Measurements from ENCODE around the gene AREG. TPM values are rescaled to one million over a fixed set of nuclear protein-coding genes. Genes with fewer than 3 reads are reported as not detected.
A peak's percentile ranks its signal among the peaks of the same experiment; 100 is the strongest.

The AREG gene
- total RNA-seq, 8 experiments from 2014 or later = 0.11 to 1.6 (median 0.21) TPM; not detected in 5

DNA sequence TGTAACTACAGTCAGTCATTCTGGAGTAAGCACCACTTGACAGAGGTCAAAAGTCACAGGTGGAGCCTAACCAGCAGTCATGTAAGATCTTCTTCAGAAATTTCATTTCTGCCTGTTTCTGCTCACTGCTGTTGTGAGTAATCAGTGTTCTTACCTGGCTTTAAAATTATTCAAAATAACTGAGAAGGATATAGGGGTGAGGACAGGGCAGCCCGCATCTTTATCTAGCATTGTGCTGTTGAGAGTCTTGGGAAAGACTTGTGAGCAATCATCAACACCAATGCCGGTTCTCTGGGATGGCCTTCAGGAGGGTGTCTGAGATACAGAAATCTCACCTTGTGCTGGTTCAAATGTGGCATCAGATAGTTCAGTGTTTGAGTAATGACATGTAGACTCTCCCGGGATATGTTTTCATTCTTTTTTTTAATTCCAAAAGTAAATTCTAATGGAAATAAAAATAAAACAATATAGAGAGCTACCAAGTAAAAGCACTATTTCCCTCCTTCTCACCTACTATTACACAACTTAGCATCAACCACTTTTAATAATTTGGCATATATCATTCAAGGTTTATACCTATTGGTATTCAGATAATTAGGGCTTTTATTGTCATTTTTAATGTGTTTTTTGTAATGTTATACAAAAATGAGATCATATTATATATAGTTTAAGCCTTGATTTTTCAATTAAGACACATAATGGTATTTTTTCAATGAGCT, 37.1 kb downstream of the AREG start:
- Histone ChIP-seq H3K27ac (no peak overlapping the region), H3K4me1 (replicated peaks in 1 of 2) (no peaks in the 10 kb centered on the region), H3K4me3 (no peak overlapping the region)
- in situ Hi-C loops (cut with MboI; ENCODE audit: low pct_unique_long_range_greater_than_20kb in 2 of 9, low sequenced_read_pairs in 9 of 9, unreplicated experiment in 9 of 9) = no loop called here
- WGBS, 10 experiments = 25 to 100% (median 87%) methylated on average over 1 to 3 of the region's 3 CpGs; no CpG with 5 or more reads in 1 of the 10 experiments
- no peak for ATAC-seq (replicated peaks in 6 of 8)

DNA sequence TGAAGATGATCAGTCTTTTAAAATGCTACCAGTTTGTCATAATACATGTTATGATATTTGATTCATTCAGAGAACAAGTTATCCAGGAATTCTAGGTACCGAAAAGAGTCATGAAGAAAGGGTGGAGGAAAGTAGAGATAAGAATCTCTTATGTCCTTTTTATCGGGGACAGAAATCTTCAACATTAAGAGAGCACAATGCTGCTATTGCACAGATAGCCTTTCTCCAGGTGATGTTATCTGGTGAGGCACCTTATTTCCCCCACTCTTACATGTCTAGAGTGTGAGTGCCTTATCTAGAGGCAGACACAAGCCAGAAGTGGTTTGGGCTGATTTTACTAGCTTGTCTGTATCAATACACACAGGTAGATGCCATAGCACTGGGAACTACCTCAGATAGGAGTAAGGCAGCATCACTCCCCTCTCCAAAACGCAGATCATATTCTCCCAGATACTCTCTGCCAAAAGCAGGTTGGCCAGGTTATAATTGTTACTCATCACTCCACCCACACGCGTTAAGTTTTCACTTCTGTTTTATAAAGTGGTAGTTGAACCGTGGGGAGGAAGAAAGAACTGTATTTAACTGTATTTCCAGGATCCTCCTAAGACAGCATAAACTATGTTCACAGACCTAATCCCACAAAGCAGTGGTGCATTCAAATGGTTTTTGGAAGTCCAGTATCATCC, 38.4 kb downstream of the AREG start:
- ATAC-seq (replicated peaks in 6 of 8) = no peak
- no peaks in the 10 kb centered on the region for H3K4me1 ChIP-seq (replicated peaks in 1 of 2)
- no peak overlapping the region for H3K27ac ChIP-seq
- no peak overlapping the region for H3K4me3 ChIP-seq
- WGBS, 10 experiments = 40 to 100% (median 64%) methylated on average over 1 to 5 of the region's 6 CpGs
- in situ Hi-C loops (cut with MboI; ENCODE audit: low pct_unique_long_range_greater_than_20kb in 2 of 9, low sequenced_read_pairs in 9 of 9, unreplicated experiment in 9 of 9) = no loop called here

DNA sequence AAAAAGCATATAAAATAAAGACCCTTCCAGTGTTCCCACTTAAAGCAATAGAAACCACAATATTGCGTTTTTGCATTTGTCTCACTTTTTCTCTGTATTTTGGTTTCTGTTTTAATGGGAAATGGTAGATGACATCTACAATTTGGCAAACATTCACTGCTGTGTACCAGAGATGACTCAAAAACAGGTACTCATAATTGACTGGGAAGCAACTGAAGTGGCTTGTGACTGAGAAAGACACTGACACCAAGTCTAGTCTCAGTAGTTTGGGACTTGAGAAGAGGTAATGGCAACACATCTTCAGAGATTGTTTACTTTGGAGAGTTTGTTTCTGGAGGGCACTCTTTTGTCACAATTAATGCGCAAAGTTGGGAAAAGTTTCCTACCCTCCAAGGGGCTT, 42.0 kb downstream of the AREG start:
- Histone ChIP-seq H3K27ac (no peak overlapping the region), H3K4me1 (replicated peaks in 1 of 2) (no peaks in the 10 kb centered on the region), H3K4me3 (no peak overlapping the region)
- in situ Hi-C loops (cut with MboI; ENCODE audit: low pct_unique_long_range_greater_than_20kb in 2 of 9, low sequenced_read_pairs in 9 of 9, unreplicated experiment in 9 of 9) = no loop called here
- 72 to 100% (median 100%) methylated on average over 1 to 2 of the region's 2 CpGs for WGBS, 10 experiments
- no peak for ATAC-seq (replicated peaks in 6 of 8)

DNA sequence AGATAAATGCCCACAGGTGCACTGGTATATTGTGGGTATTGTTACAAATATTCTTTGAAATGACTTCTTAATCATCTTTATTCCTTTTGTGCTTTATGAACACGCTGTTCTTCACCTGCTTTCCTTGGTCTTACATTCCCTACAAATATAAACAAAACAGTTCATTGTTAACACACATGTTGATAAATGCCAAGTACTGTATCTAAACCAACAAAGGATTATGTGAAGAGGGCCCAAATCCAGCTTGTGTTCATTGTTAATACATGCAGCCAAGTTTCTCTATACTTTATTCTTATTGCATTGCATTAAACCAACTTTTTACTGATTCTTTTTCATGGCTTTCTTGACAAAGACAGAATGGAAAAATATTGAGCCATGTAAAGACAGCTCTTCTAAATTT, 42.8 kb downstream of the AREG start:
- ATAC-seq (replicated peaks in 6 of 8) = no peak
- Histone ChIP-seq H3K4me1 (replicated peaks in 1 of 2) (no peaks in the 10 kb centered on the region), H3K27ac (no peak overlapping the region), H3K4me3 (no peak overlapping the region)
- WGBS, 10 experiments = 0 to 83% (median 82%) methylated on average over 1 of the region's 1 CpG; no CpG with 5 or more reads in 3 of the 10 experiments
- in situ Hi-C loops (cut with MboI; ENCODE audit: low pct_unique_long_range_greater_than_20kb in 2 of 9, low sequenced_read_pairs in 9 of 9, unreplicated experiment in 9 of 9) = no loop called here

DNA sequence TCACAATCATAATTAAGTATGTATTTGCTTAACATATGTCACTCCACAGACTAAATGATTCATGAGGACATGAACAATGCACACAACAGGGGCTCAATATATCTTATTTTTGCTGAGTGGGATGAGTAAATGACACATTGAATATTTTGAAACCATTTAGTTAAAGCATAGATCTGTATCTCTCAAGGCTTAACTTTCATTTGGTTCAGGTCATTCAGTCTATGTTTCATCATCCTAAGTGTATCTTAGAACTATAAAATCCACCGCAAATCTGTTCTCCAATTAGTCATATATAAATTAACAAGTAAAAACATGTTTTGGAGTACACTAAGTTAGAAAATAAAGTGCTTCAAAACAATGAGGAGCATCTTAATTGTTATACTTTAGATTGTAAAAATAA, 45.8 kb downstream of the AREG start:
- in situ Hi-C loops (cut with MboI; ENCODE audit: low pct_unique_long_range_greater_than_20kb in 2 of 9, low sequenced_read_pairs in 9 of 9, unreplicated experiment in 9 of 9) = no loop called here

DNA sequence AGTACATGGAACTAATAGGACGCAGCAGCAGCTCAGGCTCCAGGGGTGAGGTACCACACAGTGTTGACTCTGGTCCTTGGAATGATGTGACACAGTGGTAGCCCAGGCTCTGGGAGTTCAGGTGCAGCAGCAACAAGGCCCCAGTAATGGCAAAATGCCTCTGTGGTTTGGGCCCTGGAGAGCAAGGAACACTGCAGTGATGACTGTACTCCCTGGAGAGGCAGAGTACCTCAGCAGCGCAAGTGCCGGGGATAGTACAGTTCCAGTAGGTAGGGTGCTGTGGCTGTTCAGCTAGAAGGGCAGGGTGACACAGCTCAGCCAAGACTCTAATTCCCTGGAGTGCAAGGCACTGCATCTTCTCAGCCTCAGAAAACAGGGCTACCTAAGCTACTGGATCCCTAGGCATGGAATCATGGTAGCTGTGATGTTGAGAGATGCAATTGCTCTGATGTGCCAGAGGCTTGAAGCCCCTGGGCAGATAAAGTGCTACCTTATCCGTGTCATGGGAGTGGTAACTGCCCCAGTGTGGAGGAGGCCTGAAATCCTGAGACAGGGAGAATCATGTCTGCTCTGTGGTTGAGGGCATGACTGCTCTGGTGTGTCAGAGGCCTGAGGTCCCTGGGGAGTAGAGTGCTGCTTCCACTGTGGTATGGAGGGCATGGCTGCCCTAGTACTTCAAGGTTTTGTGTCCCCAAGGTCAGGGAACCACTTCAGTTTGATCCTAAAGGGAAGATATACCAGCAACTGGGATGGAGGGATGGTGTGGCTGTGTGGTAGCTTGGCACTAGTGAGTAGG, 55.2 kb downstream of the AREG start:
- no peak for ATAC-seq (replicated peaks in 6 of 8)
- in situ Hi-C loops (cut with MboI; ENCODE audit: low pct_unique_long_range_greater_than_20kb in 2 of 9, low sequenced_read_pairs in 9 of 9, unreplicated experiment in 9 of 9) = no loop called here
- WGBS, 10 experiments = 57 to 75% (median 63%) methylated on average over 1 to 2 of the region's 4 CpGs; no CpG with 5 or more reads in 4 of the 10 experiments
- Histone ChIP-seq H3K4me1 (replicated peaks in 1 of 2) (no peaks in the 10 kb centered on the region), H3K27ac (no peak overlapping the region), H3K4me3 (no peak overlapping the region)

More for the DNA sequence above, 45.8 kb downstream of the AREG start:
- WGBS, 10 experiments = 43 to 100% (median 100%) methylated on average over 1 of the region's 1 CpG; no CpG with 5 or more reads in 1 of the 10 experiments
- H3K4me3 ChIP-seq = no peak overlapping the region
- no peaks in the 10 kb centered on the region for H3K4me1 ChIP-seq (replicated peaks in 1 of 2)
- no peak for ATAC-seq (replicated peaks in 6 of 8)
- H3K27ac ChIP-seq = no peak overlapping the region

DNA sequence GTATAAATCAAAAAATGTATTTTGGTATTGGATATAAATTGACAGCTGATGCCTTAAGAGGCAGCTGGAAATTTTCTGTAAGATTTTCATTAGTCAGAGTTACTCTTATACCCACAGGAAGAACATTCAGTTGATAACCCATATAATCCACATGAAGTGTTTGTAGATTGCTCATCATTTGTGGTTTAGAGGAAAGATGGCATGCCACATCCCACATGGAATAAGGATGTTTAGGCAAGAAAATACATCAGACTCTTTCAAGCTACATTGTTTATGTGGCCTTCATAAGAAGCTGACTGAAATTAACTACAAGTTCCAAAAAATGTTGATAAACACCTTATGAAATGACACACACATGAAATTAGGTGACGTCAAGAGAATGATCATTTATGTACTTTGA, 56.6 kb downstream of the AREG start:
- 0 to 100% (median 71%) methylated on average over 1 of the region's 1 CpG; no CpG with 5 or more reads in 2 of the 10 experiments for WGBS, 10 experiments
- in situ Hi-C loops (cut with MboI; ENCODE audit: low pct_unique_long_range_greater_than_20kb in 2 of 9, low sequenced_read_pairs in 9 of 9, unreplicated experiment in 9 of 9) = no loop called here
- H3K4me3 ChIP-seq = no peak overlapping the region
- no peaks in the 10 kb centered on the region for H3K4me1 ChIP-seq (replicated peaks in 1 of 2)
- no peak for ATAC-seq (replicated peaks in 6 of 8)
- H3K27ac ChIP-seq = no peak overlapping the region

DNA sequence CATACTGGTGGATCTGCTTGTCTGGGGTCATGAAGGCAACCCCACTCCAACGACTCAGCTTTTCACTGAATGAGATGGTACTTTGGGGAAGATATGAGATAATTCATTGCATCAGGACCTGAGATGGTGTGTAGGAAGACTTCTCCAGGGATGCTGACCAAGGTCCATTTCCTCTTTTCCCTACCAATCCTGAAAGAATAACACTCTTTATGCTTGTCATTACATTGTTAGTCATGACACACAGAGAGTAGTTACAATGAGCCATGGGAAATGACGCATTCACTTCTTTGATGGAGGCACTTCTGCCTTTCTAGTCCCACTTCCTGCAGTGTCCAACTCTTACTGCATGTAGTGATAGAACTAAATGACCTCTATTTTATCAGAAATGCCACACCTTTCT, 58.6 kb downstream of the AREG start:
- in situ Hi-C loops (cut with MboI; ENCODE audit: low pct_unique_long_range_greater_than_20kb in 2 of 9, low sequenced_read_pairs in 9 of 9, unreplicated experiment in 9 of 9) = no loop called here

DNA sequence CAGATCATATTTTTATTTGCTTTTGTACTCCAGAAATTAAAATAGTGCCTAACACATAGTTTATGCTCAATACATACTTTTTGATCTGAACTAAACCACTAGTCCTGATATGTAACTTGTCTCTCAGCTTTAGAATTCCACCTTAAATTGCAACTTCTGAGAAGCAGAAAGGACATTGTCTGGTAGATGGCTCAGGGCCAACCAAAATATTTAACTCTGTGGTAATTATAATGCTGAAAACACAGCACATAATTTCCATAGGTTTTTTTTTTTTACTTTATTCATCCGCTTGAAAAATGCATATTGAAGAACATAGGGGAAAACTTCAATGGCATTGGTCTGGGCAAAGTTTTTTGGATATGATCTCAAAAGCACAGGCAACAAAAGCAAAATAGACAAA, 59.3 kb downstream of the AREG start:
- H3K27ac ChIP-seq = no peak overlapping the region
- peak in 1 of 8 experiments; percentile 26 for ATAC-seq (replicated peaks in 6 of 8)
- H3K4me3 ChIP-seq = no peak overlapping the region
- in situ Hi-C loops (cut with MboI; ENCODE audit: low pct_unique_long_range_greater_than_20kb in 2 of 9, low sequenced_read_pairs in 9 of 9, unreplicated experiment in 9 of 9) = no loop called here
- WGBS, 10 experiments = 0 to 100% (median 84%) methylated on average over 1 of the region's 1 CpG; no CpG with 5 or more reads in 2 of the 10 experiments
- no peaks in the 10 kb centered on the region for H3K4me1 ChIP-seq (replicated peaks in 1 of 2)

More for the DNA sequence above, 58.6 kb downstream of the AREG start:
- Histone ChIP-seq H3K4me3 (no peak overlapping the region), H3K27ac (no peak overlapping the region), H3K4me1 (replicated peaks in 1 of 2) (no peaks in the 10 kb centered on the region)
- WGBS, 10 experiments = 14 to 100% (median 85%) methylated on average over 1 to 2 of the region's 2 CpGs; no CpG with 5 or more reads in 2 of the 10 experiments
- ATAC-seq (replicated peaks in 6 of 8) = peak in 1 of 8 experiments; percentile 28

Other genes starting within 250 kb of the AREG start
- 1 to 10 TPM in 1 of 8 experiments, under 1 TPM in 3, not detected in 4; 0.11 to 3.0 (median 0.46) TPM for gene EPGN, start 136.7 kb upstream of the AREG start, total RNA-seq
- 1 to 10 TPM in 1 of 8 experiments, under 1 TPM in 6, not detected in 1; 0.09 to 5.7 (median 0.17) TPM for gene EREG, start 80.0 kb upstream of the AREG start, total RNA-seq